GM12801 (cell line): Measurements from ENCODE around the gene CHST8.

Experiments
- TF ChIP-seq, protein P1 (sequence below): IDR thresholded peaks from one replicate; pipeline ENCODE4 v1.5.1; 2011; ENCODE audit warnings: control low read depth; ENCODE audit not compliant: insufficient read length; ENCODE audit errors: extremely low read depth

The CHST8 gene

DNA sequence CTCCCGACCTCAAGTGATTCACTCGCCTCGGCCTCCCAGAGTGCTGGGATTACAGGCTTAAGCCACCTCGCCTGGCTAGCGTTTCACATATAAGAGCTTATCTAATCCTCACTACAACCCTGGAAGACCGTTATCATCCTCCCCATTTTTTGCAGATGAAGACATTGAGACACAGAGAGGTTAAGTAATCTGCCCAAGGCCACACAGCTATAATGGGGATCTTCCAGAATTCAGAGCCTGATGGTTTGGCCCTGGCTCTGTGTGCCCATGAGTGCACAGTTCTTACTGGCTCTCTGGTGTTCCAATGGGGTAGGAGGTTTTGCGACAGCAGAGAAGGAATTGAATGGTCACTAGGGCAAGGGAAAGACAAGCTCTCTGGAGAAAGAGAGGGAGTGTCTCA is 158.1 kb downstream of the CHST8 start:
- TF ChIP-seq, protein P1, sequence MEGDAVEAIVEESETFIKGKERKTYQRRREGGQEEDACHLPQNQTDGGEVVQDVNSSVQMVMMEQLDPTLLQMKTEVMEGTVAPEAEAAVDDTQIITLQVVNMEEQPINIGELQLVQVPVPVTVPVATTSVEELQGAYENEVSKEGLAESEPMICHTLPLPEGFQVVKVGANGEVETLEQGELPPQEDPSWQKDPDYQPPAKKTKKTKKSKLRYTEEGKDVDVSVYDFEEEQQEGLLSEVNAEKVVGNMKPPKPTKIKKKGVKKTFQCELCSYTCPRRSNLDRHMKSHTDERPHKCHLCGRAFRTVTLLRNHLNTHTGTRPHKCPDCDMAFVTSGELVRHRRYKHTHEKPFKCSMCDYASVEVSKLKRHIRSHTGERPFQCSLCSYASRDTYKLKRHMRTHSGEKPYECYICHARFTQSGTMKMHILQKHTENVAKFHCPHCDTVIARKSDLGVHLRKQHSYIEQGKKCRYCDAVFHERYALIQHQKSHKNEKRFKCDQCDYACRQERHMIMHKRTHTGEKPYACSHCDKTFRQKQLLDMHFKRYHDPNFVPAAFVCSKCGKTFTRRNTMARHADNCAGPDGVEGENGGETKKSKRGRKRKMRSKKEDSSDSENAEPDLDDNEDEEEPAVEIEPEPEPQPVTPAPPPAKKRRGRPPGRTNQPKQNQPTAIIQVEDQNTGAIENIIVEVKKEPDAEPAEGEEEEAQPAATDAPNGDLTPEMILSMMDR, result no peak

DNA sequence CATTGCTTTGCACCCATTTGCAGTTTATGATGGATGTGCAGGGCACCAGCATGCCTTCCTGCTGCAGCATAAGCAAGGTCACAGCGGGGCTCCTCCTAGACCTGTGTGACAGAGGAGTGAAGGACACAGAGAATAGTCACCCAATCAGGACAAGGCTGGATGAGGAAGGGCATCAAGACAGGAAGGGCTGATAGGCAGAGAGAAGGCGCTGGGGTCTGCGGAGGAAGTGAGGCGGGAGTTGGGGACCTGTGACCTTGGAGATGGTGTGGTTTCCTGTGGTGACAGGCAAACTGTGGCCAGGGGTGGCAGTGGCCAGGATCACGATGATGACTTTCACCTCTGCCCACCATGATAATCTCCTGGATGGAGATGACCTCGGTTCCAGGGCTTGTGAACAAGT is 158.5 kb downstream of the CHST8 start:
- TF ChIP-seq, protein P1, result no peak

DNA sequence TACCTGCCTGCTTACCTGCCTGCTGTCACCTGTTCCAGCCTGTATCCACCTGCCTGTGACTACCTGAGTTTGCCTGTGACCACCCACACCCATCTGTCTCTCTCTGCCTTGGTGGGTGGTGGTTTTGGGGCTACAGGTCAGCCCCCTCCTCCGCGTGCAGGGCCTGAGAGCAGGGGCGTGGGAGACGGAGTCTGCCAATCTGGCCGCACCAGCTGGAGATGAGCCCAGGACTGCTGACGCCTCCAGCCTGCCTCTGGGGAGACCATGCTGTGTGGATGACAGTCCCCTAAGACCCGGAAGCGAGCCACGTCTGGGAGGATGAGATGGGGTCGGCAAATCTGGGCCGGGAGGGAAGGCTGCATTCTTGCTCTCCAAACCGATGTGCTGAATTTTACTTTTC is 159.0 kb downstream of the CHST8 start:
- TF ChIP-seq, protein P1, result no peak

DNA sequence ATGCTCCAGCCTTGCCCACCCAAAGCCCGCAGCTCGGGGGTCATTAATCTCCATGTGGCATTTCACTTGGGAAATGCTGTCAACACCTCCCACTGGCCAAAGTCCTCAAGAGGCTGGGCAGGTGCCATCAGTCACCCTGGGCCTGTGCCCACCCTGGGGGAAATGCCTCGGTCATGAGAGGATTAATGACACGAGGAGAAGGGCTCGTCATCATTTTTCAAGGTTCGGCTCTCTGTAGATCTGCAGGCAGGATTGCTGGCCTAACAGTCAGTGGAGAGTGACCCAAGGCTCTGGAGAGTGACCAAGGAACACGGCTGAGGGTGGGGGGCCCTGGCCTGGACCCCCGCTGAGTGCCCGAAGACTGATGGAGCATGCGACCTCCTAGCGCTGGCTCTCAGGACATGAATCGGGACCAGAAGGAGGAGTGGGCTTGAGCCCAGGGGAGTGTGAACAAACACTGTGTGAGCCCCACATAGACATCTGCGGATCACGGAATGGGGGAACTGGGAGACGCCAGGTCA is 159.7 kb downstream of the CHST8 start:
- TF ChIP-seq, protein P1, result no peak

DNA sequence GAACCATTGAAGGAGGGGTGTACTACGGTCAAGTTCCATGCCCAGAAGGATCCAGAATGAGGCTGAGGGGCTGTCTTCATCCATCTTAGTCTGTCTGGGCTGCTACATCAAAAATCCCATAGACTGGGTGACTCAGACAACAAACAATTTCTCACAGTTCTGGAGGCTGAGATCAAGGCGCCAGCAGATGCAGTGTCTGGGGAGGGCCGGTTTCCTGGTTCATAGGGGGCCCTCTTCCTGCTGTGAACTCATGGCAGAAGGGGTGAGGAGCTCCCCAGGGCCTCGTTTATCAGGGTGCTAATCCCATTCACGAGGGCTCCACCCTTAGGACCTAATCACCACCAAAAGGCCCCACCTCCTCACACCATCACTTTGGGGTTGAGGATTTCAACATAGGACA is 160.2 kb downstream of the CHST8 start:
- TF ChIP-seq, protein P1, result no peak

DNA sequence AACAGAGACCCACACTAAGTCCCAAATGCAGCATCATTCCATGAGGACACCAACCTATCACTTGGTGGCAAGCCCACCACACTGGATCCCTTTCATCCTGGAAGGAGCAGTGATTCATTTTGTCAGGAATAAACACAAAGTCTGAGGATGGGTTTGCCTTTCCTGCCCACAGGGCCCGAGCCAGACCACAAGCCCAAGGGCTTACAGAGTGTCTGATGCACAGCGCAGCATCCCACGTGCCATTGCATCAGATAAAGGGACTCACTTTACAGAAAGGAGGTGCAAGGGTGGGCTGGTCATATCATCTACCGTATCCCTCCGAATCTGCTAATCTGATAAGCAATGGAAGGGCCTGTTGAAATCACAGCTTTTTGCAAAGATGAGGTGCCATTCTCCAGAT is 162.7 kb downstream of the CHST8 start:
- TF ChIP-seq, protein P1, result no peak

DNA sequence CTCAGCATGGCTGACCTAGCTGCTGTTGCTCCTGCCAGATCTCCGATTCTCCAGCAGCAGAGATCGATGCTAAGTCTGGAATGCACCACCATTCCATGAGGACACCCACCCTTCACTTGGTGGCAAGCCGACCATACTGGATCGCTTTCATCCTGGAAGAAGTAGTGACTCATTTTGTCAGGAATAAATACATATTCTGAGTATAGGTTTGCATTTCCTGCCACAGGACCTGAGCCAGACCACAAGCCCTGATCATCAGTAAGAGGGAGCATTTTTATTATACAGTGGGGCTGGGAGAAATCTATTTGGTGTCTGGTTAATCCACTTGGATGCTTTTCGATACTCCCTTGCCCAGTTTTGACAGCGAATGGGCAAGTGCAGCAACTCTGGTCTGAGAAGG is 164.0 kb downstream of the CHST8 start:
- TF ChIP-seq, protein P1, result no peak

DNA sequence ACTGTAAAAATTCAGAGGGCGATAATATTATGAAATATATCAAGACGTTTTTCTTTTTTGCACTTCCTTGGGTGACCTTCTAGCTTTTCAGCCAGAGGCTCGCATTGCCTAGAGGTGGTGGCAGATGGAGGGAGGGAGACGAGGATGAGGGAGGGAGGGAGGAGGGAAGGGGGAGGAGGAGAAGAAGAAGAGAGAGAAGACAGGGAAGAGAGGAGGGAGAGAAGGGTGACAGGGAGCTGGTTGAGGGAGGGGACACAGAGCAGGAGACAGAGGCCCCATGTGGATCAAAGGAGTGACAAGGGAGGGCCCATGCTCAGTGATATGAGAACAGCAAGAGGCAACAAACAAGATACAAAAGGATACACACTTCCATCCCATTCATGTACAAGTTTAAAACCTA is 166.9 kb downstream of the CHST8 start:
- TF ChIP-seq, protein P1, result no peak
